ENCODE results near the gene NQO2. TPM values are rescaled to one million over a fixed set of nuclear protein-coding genes. Genes with fewer than 3 reads are reported as not detected.

Gene NQO2
- total and polyA plus RNA-seq, 2 of the 13 experiments (the other 11 are each of a cell fraction or from before 2014, with no cell fraction given), result 32.2 to 56.5 TPM

DNA sequence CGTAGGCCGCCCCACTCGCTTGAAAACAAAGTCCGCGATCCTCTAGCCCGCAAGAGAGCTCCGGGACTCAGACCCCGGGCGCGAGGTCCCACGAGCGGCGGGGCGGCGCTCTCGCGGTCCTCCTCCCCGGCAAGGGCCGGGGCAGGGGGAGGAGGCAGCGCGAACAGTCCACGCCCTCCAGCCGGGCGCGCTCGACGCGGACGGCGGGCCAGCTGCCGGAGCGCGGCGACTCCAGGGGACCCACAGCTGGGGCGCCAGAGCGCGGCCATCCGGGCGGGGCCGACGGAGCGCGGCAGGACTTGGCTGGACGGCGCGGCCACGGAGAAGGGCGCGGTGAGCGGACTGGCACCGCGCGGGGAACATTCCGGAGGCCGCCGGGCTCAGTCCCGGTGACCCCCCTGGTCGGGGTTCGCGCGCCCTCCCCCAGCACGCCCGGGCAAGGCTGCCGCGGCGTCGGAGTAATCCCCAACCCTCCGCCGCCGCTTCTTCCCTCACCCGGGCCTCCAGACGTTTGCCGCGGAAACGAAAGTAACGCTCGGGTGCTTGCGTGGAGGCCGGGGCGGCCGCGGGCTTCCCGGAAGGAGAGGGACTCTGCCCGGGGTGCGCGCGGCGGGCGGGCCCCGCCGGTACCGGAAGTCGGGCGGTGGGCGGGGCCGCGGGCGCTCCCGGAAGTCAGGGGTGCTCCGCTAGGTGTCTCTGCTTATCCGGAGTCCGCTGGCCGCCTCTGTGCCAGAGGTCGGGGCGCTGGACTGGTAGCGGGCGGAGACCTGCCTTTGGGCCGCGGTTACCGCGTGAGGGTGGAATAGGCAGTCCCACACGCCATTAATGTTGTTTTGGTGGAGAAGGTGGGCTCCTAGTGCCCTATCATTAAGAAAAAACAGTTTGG is 68.9 kb downstream of the NQO2 start, which contains the start of gene RIPK1 (continued):
- TF ChIP-seq, protein P1, sequence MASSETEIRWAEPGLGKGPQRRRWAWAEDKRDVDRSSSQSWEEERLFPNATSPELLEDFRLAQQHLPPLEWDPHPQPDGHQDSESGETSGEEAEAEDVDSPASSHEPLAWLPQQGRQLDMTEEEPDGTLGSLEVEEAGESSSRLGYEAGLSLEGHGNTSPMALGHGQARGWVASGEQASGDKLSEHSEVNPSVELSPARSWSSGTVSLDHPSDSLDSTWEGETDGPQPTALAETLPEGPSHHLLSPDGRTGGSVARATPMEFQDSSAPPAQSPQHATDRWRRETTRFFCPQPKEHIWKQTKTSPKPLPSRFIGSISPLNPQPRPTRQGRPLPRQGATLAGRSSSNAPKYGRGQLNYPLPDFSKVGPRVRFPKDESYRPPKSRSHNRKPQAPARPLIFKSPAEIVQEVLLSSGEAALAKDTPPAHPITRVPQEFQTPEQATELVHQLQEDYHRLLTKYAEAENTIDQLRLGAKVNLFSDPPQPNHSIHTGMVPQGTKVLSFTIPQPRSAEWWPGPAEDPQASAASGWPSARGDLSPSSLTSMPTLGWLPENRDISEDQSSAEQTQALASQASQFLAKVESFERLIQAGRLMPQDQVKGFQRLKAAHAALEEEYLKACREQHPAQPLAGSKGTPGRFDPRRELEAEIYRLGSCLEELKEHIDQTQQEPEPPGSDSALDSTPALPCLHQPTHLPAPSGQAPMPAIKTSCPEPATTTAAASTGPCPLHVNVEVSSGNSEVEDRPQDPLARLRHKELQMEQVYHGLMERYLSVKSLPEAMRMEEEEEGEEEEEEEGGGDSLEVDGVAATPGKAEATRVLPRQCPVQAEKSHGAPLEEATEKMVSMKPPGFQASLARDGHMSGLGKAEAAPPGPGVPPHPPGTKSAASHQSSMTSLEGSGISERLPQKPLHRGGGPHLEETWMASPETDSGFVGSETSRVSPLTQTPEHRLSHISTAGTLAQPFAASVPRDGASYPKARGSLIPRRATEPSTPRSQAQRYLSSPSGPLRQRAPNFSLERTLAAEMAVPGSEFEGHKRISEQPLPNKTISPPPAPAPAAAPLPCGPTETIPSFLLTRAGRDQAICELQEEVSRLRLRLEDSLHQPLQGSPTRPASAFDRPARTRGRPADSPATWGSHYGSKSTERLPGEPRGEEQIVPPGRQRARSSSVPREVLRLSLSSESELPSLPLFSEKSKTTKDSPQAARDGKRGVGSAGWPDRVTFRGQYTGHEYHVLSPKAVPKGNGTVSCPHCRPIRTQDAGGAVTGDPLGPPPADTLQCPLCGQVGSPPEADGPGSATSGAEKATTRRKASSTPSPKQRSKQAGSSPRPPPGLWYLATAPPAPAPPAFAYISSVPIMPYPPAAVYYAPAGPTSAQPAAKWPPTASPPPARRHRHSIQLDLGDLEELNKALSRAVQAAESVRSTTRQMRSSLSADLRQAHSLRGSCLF (CRISPR knock-in tag; IDR thresholded peaks at IDR 0.05; ENCODE audit: borderline replicate concordance), result no peak
- TF ChIP-seq NFRKB (IDR thresholded peaks at IDR 0.05) (no peak), GATAD2A (CRISPR knock-in tag; IDR thresholded peaks at IDR 0.05) (peak; percentile 64), ZNF549 (CRISPR knock-in tag; IDR thresholded peaks at IDR 0.05) (no peak), ZNF780A (CRISPR knock-in tag; IDR thresholded peaks at IDR 0.05) (peak; percentile 63), ZBTB21 (CRISPR knock-in tag; IDR thresholded peaks at IDR 0.05) (no peak), MAFK (conservative IDR thresholded peaks at IDR 0.05 in 1 of 2, IDR thresholded peaks at IDR 0.05 in 1 of 2; ENCODE audit: low read length in 2 of 2) (no peak), WIZ (CRISPR knock-in tag; IDR thresholded peaks at IDR 0.05) (peak; percentile 82), MATR3 (CRISPR knock-in tag; IDR thresholded peaks at IDR 0.05) (no peak), TSC22D2 (CRISPR knock-in tag; IDR thresholded peaks at IDR 0.05; ENCODE audit: borderline replicate concordance) (no peak; the same call in 1 of the 2 replicates), NCOA1 (CRISPR knock-in tag; IDR thresholded peaks at IDR 0.05) (peak; percentile 35; the same call in 1 of the 2 replicates), ZZZ3 (CRISPR knock-in tag; IDR thresholded peaks at IDR 0.05; ENCODE audit: borderline replicate concordance) (no peak), TEAD2 (CRISPR knock-in tag; IDR thresholded peaks at IDR 0.05) (0 out of 2 replicates have a peak, but pooled peaks have one; percentile 49)
- TF ChIP-seq, protein P2, sequence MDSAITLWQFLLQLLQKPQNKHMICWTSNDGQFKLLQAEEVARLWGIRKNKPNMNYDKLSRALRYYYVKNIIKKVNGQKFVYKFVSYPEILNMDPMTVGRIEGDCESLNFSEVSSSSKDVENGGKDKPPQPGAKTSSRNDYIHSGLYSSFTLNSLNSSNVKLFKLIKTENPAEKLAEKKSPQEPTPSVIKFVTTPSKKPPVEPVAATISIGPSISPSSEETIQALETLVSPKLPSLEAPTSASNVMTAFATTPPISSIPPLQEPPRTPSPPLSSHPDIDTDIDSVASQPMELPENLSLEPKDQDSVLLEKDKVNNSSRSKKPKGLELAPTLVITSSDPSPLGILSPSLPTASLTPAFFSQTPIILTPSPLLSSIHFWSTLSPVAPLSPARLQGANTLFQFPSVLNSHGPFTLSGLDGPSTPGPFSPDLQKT (CRISPR knock-in tag; IDR thresholded peaks at IDR 0.05; ENCODE audit: borderline replicate concordance), result peak; percentile 68; the same call in 1 of the 2 replicates
- TF ChIP-seq, protein P3, sequence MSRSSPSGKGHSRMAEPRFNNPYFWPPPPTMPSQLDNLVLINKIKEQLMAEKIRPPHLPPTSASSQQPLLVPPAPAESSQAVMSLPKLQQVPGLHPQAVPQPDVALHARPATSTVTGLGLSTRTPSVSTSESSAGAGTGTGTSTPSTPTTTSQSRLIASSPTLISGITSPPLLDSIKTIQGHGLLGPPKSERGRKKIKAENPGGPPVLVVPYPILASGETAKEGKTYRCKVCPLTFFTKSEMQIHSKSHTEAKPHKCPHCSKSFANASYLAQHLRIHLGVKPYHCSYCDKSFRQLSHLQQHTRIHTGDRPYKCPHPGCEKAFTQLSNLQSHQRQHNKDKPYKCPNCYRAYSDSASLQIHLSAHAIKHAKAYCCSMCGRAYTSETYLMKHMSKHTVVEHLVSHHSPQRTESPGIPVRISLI (CRISPR knock-in tag; IDR thresholded peaks at IDR 0.05; ENCODE audit: borderline replicate concordance), result no peak
- TF ChIP-seq, protein P4, sequence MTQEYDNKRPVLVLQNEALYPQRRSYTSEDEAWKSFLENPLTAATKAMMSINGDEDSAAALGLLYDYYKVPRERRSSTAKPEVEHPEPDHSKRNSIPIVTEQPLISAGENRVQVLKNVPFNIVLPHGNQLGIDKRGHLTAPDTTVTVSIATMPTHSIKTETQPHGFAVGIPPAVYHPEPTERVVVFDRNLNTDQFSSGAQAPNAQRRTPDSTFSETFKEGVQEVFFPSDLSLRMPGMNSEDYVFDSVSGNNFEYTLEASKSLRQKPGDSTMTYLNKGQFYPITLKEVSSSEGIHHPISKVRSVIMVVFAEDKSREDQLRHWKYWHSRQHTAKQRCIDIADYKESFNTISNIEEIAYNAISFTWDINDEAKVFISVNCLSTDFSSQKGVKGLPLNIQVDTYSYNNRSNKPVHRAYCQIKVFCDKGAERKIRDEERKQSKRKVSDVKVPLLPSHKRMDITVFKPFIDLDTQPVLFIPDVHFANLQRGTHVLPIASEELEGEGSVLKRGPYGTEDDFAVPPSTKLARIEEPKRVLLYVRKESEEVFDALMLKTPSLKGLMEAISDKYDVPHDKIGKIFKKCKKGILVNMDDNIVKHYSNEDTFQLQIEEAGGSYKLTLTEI (CRISPR knock-in tag; conservative IDR thresholded peaks at IDR 0.05), result no peak
- TF ChIP-seq, protein P5, sequence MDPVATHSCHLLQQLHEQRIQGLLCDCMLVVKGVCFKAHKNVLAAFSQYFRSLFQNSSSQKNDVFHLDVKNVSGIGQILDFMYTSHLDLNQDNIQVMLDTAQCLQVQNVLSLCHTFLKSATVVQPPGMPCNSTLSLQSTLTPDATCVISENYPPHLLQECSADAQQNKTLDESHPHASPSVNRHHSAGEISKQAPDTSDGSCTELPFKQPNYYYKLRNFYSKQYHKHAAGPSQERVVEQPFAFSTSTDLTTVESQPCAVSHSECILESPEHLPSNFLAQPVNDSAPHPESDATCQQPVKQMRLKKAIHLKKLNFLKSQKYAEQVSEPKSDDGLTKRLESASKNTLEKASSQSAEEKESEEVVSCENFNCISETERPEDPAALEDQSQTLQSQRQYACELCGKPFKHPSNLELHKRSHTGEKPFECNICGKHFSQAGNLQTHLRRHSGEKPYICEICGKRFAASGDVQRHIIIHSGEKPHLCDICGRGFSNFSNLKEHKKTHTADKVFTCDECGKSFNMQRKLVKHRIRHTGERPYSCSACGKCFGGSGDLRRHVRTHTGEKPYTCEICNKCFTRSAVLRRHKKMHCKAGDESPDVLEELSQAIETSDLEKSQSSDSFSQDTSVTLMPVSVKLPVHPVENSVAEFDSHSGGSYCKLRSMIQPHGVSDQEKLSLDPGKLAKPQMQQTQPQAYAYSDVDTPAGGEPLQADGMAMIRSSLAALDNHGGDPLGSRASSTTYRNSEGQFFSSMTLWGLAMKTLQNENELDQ (CRISPR knock-in tag; IDR thresholded peaks at IDR 0.05; ENCODE audit: borderline replicate concordance), result peak; percentile 27; the same call in 1 of the 2 replicates
